ENCODE measurements around the gene CD37.
"Not testable (repeated sequence)": the region's sequence is repeated elsewhere in the genome, so short reads cannot be mapped to it uniquely, and the experiment has no call there.

CD37 gene, protein sequence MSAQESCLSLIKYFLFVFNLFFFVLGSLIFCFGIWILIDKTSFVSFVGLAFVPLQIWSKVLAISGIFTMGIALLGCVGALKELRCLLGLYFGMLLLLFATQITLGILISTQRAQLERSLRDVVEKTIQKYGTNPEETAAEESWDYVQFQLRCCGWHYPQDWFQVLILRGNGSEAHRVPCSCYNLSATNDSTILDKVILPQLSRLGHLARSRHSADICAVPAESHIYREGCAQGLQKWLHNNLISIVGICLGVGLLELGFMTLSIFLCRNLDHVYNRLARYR

GRCh38 chr19:49335071-49335783 lies at the start of gene CD37:
Gene CD37 (plus strand): TSS chr19:49335406. CDS start chr19:49335541, 135 bp downstream.
- ATAC-seq = peak; percentile 40 to 42

GRCh38 chr19:49287141-49287770 lies 48.0 kb upstream of the CD37 start:
- no peak for ATAC-seq

DNA sequence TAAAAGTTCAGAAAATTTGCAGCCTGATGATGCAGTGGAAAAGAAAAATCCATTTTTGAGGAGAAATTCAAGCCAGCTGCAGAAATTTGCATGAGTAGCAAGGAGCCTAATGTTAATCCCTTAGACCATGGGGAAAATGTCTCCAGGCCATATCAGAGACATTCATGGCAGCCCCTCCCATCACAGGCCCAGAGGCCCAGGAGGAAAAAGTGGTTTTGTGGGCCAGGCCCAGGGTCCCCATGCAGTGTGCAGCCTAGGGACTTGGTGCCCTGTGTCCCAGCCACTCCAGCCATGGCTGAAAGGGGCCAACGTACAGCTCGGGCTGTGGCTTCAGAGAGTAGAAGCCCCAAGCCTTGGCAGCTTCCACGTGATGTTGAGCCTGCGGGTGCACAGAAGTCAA lies 47.0 kb upstream of the CD37 start:
- ATAC-seq = not testable (repeated sequence)

DNA sequence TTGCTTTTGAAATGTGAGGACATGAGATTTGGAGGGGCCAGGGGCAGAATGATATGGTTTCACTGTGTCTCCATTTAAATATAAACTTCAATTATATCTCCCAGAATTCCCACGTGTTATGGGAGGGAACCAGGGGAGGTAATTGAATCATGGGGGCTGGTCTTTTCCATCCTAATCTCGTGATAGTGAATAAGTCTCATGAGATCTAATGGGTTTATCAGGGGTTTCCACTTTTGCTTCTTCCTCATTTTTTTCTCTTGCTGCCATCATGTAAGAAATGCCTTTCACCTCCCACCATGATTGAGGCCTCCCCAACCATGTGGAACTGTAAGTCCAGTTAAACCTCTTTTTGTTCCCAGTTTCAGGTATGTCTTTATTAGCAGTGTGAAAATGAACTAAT lies 45.9 kb upstream of the CD37 start:
- ATAC-seq = not testable (repeated sequence)

- no peak for ATAC-seq
Observed at GRCh38 chr19:49290517-49290916, 44.7 kb upstream of the CD37 start.

- no peak for ATAC-seq
Observed at GRCh38 chr19:49294401-49294800, 40.8 kb upstream of the CD37 start.

DNA sequence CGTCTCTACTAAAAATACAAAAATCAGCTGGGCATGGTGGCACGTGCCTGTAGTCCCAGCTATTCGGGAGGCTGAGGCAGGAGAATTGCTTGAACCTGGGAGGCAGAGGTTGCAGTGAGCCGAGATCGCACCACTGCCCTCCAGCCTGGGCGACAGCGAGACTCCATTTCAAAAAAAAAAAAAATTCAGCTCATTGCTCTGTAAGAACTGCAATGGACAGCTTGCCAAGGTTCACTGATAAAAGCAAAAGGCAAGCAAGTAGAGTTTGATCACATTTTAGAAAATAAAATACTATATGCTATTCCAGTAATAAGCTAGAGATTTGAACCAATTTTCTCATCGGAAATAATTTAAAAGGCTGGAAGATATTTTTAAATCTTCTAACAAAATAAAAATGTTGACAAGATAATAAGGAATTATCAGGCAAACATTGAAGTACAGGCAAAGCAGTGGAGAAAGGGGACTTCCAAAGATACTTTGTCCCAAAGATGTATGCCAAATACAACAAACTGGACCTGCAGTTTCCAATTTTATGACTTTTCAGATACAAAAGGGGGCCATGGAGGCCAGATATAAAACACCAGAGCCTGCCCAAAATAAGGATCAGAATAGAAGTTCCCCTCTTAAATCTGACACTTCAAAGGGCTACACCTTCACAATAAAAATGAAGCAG lies 39.9 kb upstream of the CD37 start:
- no peak for ATAC-seq

DNA sequence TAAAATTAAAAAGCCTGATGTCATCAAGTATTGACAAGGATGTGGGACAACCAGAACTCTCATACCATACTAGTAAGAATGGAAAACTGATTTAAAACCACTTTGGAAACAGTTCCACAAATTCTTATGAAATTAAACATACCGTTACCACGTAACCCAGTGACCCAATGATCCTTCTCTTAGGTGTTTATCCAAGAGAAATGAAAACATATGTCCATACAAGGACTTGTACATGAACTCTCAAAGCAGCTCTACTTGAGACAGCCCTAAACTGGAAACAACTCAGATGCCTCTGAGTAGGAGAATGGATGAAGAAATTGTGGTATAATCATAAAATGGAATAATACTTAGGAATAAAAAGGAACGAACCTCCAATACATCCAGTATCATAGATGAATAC lies 37.8 kb upstream of the CD37 start:
- no peak for ATAC-seq

GRCh38 chr19:49298653-49299052 lies 36.6 kb upstream of the CD37 start:
- ATAC-seq = not testable (repeated sequence)

- ATAC-seq = peak; percentile 94 to 97
Observed at GRCh38 chr19:49301165-49301865, 33.9 kb upstream of the CD37 start.

GRCh38 chr19:49301866-49302252 lies 33.3 kb upstream of the CD37 start:
- no peak for ATAC-seq

DNA sequence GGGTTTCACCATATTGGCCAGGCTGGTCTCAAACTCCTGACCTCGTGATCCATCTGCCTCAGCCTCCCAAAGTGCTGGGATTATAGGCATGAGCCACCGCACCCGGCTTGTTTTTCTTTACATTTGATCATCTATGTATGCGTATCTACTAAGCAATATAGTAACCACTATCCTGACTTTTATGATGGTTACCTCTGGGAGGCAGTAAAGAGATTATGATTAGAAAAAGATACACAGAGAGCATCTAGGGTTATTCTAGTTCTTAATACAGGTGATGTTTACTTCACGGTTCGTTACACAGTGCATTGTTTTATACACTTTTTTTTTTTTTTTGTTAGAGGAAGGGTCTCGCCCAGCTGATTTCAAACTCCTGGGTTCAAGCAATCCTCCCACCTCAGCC lies 28.5 kb upstream of the CD37 start:
- ATAC-seq = not testable (repeated sequence)

- no peak for ATAC-seq
Observed at GRCh38 chr19:49309087-49309486, 26.1 kb upstream of the CD37 start.

- no peak for ATAC-seq
Observed at GRCh38 chr19:49315111-49315510, 20.1 kb upstream of the CD37 start.

GRCh38 chr19:49316284-49316683 lies 18.9 kb upstream of the CD37 start:
- no peak for ATAC-seq

DNA sequence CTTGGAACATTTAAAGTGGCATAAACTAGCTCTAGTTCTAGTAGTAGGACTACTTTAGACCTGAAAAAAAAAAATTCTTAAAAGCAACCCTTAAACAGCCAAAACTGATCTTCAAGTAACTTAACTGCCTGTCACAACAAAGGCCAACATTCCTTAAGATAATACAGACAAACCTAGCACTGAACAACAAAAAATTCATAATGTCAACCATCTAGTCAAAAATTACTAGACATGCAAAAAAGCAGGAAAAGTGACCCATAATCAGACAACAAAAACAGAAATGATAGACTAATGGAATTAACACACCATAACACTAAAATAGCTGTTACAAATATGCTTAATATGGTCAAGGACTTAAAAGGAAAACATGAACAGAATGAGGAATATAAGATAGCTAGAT lies 16.9 kb upstream of the CD37 start:
- no peak for ATAC-seq

GRCh38 chr19:49324801-49325576 lies 10.2 kb upstream of the CD37 start, which contains the start of gene SLC6A16:
Gene SLC6A16 (minus strand): TSS chr19:49325191. CDS start chr19:49311347, 13,844 bp downstream.
- ATAC-seq = no peak

DNA sequence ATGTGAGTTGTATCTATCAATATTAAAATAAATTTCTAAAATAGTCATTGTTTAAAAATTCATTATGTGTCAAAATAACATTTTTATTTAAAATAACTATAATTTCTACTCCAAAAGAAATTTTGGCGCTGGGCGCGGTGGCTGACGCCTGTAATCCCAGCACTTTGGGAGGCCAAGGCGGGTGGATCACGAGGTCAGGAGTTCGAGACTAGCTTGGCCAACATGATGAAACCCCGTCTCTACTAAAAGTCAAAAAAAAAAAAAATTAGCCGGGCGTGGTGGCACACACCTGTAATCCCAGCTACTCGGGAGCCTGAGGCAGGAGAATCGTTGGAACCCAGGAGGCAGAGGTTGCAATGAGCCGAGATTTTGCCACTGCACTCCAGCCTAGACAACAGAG lies 9.4 kb upstream of the CD37 start:
- not testable (repeated sequence) for ATAC-seq

- ATAC-seq = no peak
Observed at GRCh38 chr19:49326165-49326704, 9.0 kb upstream of the CD37 start.

DNA sequence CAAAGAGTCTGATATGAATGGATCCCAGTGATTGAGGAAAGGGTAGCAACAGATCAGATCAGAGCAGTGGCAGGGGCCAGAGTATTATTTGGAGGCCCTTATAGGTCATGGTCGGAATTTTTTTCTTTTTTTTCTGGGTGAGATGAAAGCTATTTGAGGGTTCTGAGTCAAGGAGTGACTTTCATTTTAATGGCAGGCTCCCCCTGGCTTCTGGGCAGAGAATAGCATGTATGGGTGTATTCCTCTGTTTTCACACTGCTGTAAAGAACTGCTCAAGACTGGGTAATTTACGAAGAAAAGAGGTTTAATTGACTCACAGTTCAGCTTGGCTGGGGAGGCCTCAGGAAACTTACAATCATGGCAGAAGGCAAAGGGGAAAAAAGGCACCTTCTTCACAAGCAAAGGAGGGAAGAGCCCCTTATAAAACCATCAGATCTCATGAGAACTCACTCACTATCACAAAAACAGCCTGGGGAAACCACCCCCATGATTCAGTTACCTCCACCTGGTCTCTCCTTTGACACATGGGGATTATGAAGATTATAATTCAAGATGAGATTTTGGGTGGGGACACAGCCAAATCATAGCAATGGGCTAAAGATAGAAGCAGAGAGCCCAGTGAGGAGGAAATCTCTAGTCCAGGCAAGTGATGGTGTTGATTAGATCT lies 7.2 kb upstream of the CD37 start:
- peak; percentile 36 to 55 for ATAC-seq

- ATAC-seq = no peak
Observed at GRCh38 chr19:49328741-49329140, 6.5 kb upstream of the CD37 start.

All from activated CD4-positive, CD25-positive, alpha-beta regulatory T cell treated with anti-CD3 and anti-CD28 coated beads, Interleukin-2, amount 50 U/mL, for 24 hours (primary cell).